NCI-H1436 (cell line): ENCODE measurements around the gene ZCCHC9.

ENCODE experiments used
- DNase-seq: peaks from one replicate; lab custom pipeline; 2025; lab: John Stamatoyannopoulos, UW

ZCCHC9 gene

GRCh38 chr5:81355291-81356251, 54.2 kb downstream of the ZCCHC9 start:
- DNase-seq: no peak

GRCh38 chr5:81359108-81359507, 57.7 kb downstream of the ZCCHC9 start:
- no peak for DNase-seq

- DNase-seq: no peak
These were observed 58.5 kb downstream of the ZCCHC9 start for GRCh38 chr5:81359881-81360280.

- no peak for DNase-seq
These were observed 59.3 kb downstream of the ZCCHC9 start for GRCh38 chr5:81360640-81361039.

- DNase-seq: no peak
These were observed 60.2 kb downstream of the ZCCHC9 start for GRCh38 chr5:81361600-81361999.
